Tibial artery (tissue), 4 donors: ENCODE data around the gene USP19.

Experiments used
- DNase-seq, 2 donors: peaks; one replicate each; pipeline ENCODE4 v3.0.0-alpha.2; 2019
- H3K27ac ChIP-seq, 2 donors: fragments of 200-600 bp; sonication (generic) in 1 of 2; 1 replicate in 1 of 2; 2 replicates in 1 of 2; pipeline ENCODE4 v1.5.1; 2018 to 2019; ENCODE audit warnings: mild to moderate bottlenecking in 1 of 2
- H3K27me3 ChIP-seq, 2 donors: fragments of 200-600 bp; sonication (generic) in 1 of 2; one replicate each; pipeline versions ENCODE4 v1.5.1 to v1.6.0; 2016 to 2019
- H3K36me3 ChIP-seq, 3 donors: fragments of 200-600 bp; sonication (generic) in 2 of 3; one replicate each; pipeline ENCODE4 v1.5.1; 2016 to 2019; ENCODE audit warnings: mild to moderate bottlenecking in 2 of 3
- H3K4me1 ChIP-seq, 4 donors: fragments of 200-600 bp; sonication (generic) in 2 of 4; 1 replicate in 3 of 4; 2 replicates in 1 of 4; pipeline ENCODE4 v1.5.1; 2016 to 2019
- H3K4me3 ChIP-seq, 2 donors: fragments of 200-600 bp; sonication (generic) in 1 of 2; 1 replicate in 1 of 2; 2 replicates in 1 of 2; pipeline ENCODE4 v1.5.1; 2018 to 2019; ENCODE audit warnings: mild to moderate bottlenecking in 2 of 2
- H3K9me3 ChIP-seq, 3 donors: fragments of 200-600 bp; sonication (generic) in 1 of 3; one replicate each; pipeline ENCODE4 v1.5.1; 2016 to 2019
- CTCF ChIP-seq, 2 experiments: fragments of 200-600 bp in 1 of 2; fragments of 450-650 bp in 1 of 2; IDR thresholded peaks; one replicate each; pipeline ENCODE4 v1.5.1; 2017 to 2019; ENCODE audit warnings: antibody characterized with exemption in 2 of 2, mild to moderate bottlenecking in 1 of 2, moderate library complexity in 1 of 2
- intact Hi-C: fragments of 100-400 bp; cut with DNase I; formaldehyde crosslinking; loops from one replicate; pipeline ENCODE4 v1.15.0; 2023; ENCODE audit warnings: low total_unique reads

USP19 gene

DNA sequence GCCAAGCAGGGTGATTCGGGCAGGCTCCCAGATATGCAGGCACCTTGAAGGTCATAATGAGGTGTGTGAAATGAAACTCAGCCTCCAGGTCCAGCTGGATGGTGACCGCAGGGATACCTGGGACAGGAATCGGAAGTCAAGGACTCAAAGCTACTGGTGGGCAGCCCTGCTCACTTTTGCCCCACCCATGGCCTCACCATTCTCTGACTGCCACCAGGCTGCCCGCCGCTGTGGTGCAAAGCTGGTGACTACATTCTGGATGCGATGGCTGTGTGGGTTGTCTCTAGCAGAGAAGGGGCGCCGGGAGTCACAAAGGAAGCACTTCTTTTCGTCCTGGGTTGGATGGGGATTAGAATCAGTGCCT lies 11.4 kb upstream of the USP19 start:
- intact Hi-C loops, result loop anchor here (5.0 kb wide), 1 partner anchor 35 kb away; no protein-coding TSS in a partner anchor
- peak overlapping the region; percentile 92 to 93 for H3K27ac ChIP-seq
- TF ChIP-seq CTCF (IDR thresholded peaks at IDR 0.05), result no peak
- H3K36me3 ChIP-seq, result peaks cover 33 to 47% (median 35%) of the 10 kb centered on the region in 3 donors
- peaks cover 0 to 51% (median 37%) of the 10 kb centered on the region in 4 donors for H3K4me1 ChIP-seq
- peak overlapping the region; percentile 72 to 78 for H3K4me3 ChIP-seq
- H3K27me3 ChIP-seq, result no peaks in the 10 kb centered on the region
- DNase-seq, result no peak
- no peaks in the 10 kb centered on the region for H3K9me3 ChIP-seq

DNA sequence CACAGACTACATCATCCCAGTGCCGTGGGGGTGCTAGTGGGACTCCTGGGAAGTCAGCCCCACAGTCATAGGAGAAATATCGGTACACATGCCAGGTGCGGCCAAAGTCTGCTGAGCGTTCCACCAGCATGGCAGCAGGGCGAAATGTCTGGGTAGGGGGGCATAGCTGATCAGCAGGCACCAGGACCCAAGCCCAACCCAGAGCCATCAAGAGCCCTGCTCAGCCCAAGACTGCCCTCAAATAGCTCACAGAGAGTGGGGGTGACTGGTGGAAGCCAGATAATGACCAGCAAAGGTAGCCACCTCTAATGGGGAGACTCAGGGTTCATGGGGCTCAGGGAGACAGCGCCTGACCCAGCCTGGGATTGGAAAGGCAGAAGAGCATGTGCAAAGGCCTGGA lies 11.0 kb upstream of the USP19 start:
- Histone ChIP-seq H3K9me3 (no peaks in the 10 kb centered on the region), H3K27me3 (no peaks in the 10 kb centered on the region), H3K4me3 (peak overlapping the region; percentile 72 to 78), H3K36me3 (peaks cover 35 to 52% (median 40%) of the 10 kb centered on the region in 3 donors), H3K27ac (peak overlapping the region; percentile 92 to 93), H3K4me1 (peaks cover 0 to 51% (median 37%) of the 10 kb centered on the region in 4 donors)
- TF ChIP-seq CTCF (IDR thresholded peaks at IDR 0.05), result no peak
- intact Hi-C loops, result loop anchor here (5.0 kb wide), 1 partner anchor 34 kb away; no protein-coding TSS in a partner anchor
- no peak for DNase-seq

DNA sequence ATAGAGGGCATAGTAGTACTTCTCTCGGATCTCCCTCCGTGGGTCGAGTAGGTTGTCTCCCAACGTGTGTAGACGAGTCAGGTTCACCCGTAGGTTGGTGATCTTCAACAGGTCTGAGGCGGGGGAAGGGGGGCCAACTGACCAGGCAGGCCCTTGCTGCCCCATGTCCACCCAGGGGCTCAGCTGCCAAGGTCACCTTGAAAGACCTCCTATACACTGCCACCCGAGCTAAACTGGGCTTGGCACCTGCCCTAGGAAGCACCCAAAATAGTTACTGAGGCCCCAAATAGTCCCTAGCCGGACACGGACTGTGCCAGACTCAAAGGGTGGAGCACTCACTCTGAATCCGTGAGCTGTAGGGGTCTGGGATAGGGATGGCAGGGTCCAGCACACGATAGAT lies 10.4 kb upstream of the USP19 start:
- H3K4me3 ChIP-seq, result peak overlapping the region; percentile 72 to 78
- no peak for TF ChIP-seq CTCF (IDR thresholded peaks at IDR 0.05)

DNA sequence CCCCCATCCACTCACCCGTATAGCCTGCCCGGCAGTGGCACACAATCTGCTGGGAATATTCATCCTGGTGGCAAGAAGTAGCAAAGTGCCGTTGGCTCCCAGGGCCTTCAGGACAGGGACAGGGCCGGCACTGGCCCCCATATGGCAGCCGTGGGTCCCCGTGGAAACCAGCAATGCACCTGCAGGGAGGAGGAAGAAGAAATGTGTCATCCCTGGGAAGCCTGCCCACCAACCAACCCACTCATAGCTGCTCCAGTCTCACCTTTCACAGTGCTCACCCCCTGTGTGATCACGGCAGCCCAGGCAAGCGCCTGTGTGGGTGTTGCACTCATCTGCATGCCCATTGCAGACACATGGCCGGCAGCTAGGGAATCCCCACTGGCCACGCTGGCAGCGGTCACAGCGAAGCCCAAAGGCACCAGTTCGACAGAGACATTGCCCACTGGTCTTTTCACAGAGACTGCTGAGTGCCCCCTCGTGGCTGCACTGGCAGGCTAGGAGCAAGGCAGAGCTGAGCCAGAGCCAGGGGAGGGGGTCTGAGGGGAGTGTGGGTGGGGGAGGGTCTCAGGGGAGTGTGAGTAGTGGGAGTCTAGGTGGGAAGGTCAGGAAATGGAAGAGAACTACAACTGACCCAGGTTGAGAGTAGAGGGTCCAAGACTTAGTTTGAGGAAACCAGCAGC lies 4.5 kb upstream of the USP19 start:
- Histone ChIP-seq H3K27ac (no peak overlapping the region), H3K4me3 (no peak overlapping the region), H3K27me3 (no peaks in the 10 kb centered on the region), H3K4me1 (peaks cover 0 to 17% (median 7%) of the 10 kb centered on the region in 4 donors), H3K36me3 (peaks cover 76 to 92% (median 87%) of the 10 kb centered on the region in 3 donors), H3K9me3 (no peaks in the 10 kb centered on the region)
- intact Hi-C loops, result no loop called here
- TF ChIP-seq CTCF (IDR thresholded peaks at IDR 0.05), result no peak
- no peak for DNase-seq

More for the DNA sequence above, 10.4 kb upstream of the USP19 start:
- Histone ChIP-seq H3K36me3 (peaks cover 40 to 57% (median 46%) of the 10 kb centered on the region in 3 donors), H3K9me3 (no peaks in the 10 kb centered on the region), H3K27me3 (no peaks in the 10 kb centered on the region), H3K4me1 (peaks cover 0 to 51% (median 37%) of the 10 kb centered on the region in 4 donors), H3K27ac (peak overlapping the region; percentile 92 to 93)
- DNase-seq, result no peak
- intact Hi-C loops, result loop anchor here (5.0 kb wide), 1 partner anchor 34 kb away; no protein-coding TSS in a partner anchor

DNA sequence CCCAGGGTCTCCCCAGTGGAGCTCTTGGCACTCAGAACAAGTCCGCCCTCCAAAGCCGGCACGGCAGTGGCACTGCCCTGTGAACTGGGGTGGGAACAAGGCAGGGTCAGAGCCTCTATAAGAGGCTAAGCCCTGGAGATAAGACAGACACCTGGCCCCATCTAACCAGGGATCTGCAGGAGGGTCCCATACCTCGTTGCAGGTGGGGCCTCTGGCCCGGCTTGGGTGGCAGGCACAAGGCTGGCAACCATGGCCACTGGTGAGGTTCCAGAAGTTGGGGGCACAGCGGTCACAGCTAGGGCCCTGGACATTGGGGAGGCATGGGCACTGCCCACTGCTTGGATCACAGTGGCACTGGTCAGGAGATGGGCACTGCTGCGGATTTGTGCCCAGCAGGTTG lies 3.6 kb upstream of the USP19 start:
- Histone ChIP-seq H3K4me1 (peaks cover 4 to 18% (median 10%) of the 10 kb centered on the region in 4 donors), H3K4me3 (no peak overlapping the region), H3K36me3 (peaks cover 69 to 82% (median 78%) of the 10 kb centered on the region in 3 donors), H3K9me3 (no peaks in the 10 kb centered on the region), H3K27ac (no peak overlapping the region), H3K27me3 (no peaks in the 10 kb centered on the region)
- intact Hi-C loops, result no loop called here
- no peak for DNase-seq
- TF ChIP-seq CTCF (IDR thresholded peaks at IDR 0.05), result no peak
